Small intestine (tissue), 7 donors: ENCODE measurements around the gene RUNX2. TPM values are rescaled to one million over a fixed set of nuclear protein-coding genes. Genes with fewer than 3 reads are reported as not detected.

Experiments used
- DNase-seq, 2 donors: peaks; one replicate each; pipeline versions ENCODE4 v3.0.0 to v3.0.0-alpha.2; 2013
- FAIRE-seq: peaks from 2 replicates; lab custom pipeline; 2012; peaks lifted over from hg19 to GRCh38; lab: Jason Lieb, UNC
- H3K27ac ChIP-seq, 3 donors: one replicate each; pipeline ENCODE4 v1.5.1; 2013; ENCODE audit warnings: low read length in 2 of 3, mild to moderate bottlenecking in 2 of 3, control low read depth in 1 of 3, inconsistent platforms in 1 of 3, low read depth in 1 of 3, moderate library complexity in 1 of 3
- H3K27me3 ChIP-seq, 3 donors: one replicate each; pipeline ENCODE4 v1.6.1; 2013; ENCODE audit warnings: low read length in 3 of 3, inconsistent platforms in 1 of 3; ENCODE audit not compliant: control insufficient read depth in 3 of 3, insufficient read depth in 3 of 3
- H3K36me3 ChIP-seq, 3 donors: one replicate each; pipeline ENCODE4 v1.6.1; 2013; ENCODE audit warnings: low read length in 3 of 3, inconsistent platforms in 1 of 3, low read depth in 1 of 3, mild to moderate bottlenecking in 1 of 3, moderate library complexity in 1 of 3; ENCODE audit not compliant: control insufficient read depth in 3 of 3, insufficient read depth in 2 of 3
- H3K4me1 ChIP-seq, 3 donors: one replicate each; pipeline ENCODE4 v1.6.1; 2013; ENCODE audit warnings: low read length in 2 of 3, inconsistent platforms in 1 of 3, low read depth in 1 of 3, mild to moderate bottlenecking in 1 of 3, moderate library complexity in 1 of 3; ENCODE audit not compliant: control insufficient read depth in 3 of 3, insufficient read depth in 2 of 3
- H3K4me3 ChIP-seq, 3 donors: one replicate each; pipeline ENCODE4 v1.5.1; 2013; ENCODE audit warnings: low read length in 3 of 3, control low read depth in 1 of 3, inconsistent platforms in 1 of 3, low read depth in 1 of 3, mild to moderate bottlenecking in 1 of 3, moderate library complexity in 1 of 3
- H3K9me3 ChIP-seq, 2 donors: one replicate each; pipeline ENCODE4 v1.6.1; 2013; ENCODE audit warnings: low read depth in 1 of 2, low read length in 1 of 2; ENCODE audit not compliant: control insufficient read depth in 2 of 2, insufficient read depth in 1 of 2
- WGBS, 3 donors: extraction: QIAGEN DNeasy Blood & Tissue Kit; methylation state at CpG; one replicate each; pipeline ENCODE4 v1.1.7; 2013; 5-methylcytosine and 5-hydroxymethylcytosine counted together
- polyA plus RNA-seq, 4 donors: library from polyadenylated mRNA; stranded (reverse) in 3 of 4; unstranded in 1 of 4; fragments of 200-250 nt in 3 of 4; fragments of 120-200 nt in 1 of 4; gene quantifications; one replicate each; pipeline versions ENCODE4 v1.2.1 to v1.2.3, GENCODE V29; 2013
- donor health status: healthy with polysubstance abuse.
- donor health status: control.
- donor health status: control.
- donor health status: Bipolar disorder and iron deficiency.
- donor health status: healthy.

The RUNX2 gene
- polyA plus RNA-seq, 4 donors, result under 0.01 to 2.5 (median 0.94) TPM

DNA sequence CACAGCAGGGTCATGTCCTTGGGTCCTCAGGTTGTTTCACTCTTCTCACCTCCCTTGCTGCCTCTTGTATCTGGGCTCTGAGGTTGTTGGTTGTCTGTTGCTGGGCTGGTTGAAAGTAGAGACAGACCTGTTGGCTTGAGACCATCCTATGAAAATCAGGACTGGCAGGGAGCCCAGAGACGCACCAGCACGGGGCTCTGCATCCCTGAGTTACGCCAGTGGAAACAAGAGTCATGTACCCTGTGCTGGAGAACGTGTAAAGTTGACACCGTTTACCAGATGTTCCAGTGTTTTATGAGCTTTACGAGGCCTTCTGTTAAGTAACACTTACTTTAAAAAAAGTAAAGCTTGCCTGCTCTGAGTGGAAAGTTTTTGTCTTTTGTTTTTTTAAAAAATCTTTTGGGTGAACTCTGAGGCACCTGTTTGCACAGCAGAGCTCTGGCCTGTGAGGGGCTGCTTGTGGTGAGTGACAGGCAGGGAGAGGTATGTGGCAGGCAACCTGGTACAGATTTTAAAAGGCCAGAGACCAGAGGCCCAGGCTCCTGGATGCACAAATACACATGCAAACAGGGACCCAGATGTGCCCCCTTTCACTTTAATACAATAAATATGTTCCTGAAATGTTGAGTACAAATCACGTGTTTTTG is 309.6 kb downstream of the RUNX2 start:
- FAIRE-seq, result no peak
- Histone ChIP-seq H3K36me3 (no peaks in the 10 kb centered on the region), H3K4me3 (no peak overlapping the region), H3K27ac (no peak overlapping the region), H3K4me1 (no peaks in the 10 kb centered on the region), H3K9me3 (no peaks in the 10 kb centered on the region), H3K27me3 (no peaks in the 10 kb centered on the region)
- DNase-seq, result no peak
- 75 to 81% (median 79%) methylated on average over 7 of the region's 7 CpGs for WGBS, 3 donors

DNA sequence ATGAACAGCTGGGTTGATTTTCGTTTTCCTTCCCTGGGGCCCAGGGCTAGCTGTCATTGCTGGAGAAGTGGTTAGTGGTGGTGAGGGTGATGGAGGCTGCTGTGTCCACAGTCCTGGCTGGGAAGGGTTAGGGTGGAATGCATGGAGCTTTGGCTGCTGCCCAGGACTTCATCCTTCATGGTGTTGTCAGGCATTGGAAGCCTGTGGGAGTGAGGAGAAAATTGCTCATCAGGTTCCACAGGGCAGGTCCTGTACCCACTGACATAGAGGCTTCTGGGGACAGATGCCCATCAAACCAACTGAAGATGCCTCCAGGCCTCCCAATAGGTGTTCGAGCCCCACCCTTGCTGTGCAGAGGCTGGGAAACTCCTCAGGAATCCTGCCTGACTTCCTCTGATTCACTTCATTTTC is 312.0 kb downstream of the RUNX2 start:
- Histone ChIP-seq H3K27me3 (peaks cover 0 to 8% (median 0%) of the 10 kb centered on the region in 3 donors), H3K4me3 (no peak overlapping the region), H3K4me1 (no peaks in the 10 kb centered on the region), H3K36me3 (no peaks in the 10 kb centered on the region), H3K9me3 (no peaks in the 10 kb centered on the region), H3K27ac (no peak overlapping the region)
- DNase-seq, result no peak
- FAIRE-seq, result no peak
- WGBS, 3 donors, result 77 to 92% (median 80%) methylated on average over 2 of the region's 2 CpGs

DNA sequence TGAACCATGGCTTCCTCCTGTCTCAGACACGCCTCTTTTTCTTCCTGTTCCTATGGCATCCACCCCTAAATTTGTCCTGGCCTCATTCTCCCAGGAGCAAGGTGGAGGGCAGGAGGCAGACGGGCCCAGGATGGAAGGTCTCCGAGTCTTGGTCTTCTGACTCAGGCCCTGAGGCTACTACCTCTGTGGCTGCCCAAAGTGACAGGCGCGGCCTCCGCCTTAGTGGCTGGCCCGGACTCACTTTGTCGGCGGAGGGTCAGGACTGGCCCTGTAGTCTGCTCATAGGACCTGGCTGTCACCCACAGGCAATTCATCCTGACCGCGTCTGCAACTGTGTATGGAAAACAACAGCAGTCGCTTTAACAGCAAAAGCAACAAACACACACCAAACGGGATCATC is 312.7 kb downstream of the RUNX2 start:
- peaks cover 0 to 8% (median 0%) of the 10 kb centered on the region in 3 donors for H3K27me3 ChIP-seq
- 93 to 96% (median 94%) methylated on average over 13 of the region's 13 CpGs for WGBS, 3 donors
- no peak for FAIRE-seq
- no peak for DNase-seq
- H3K4me1 ChIP-seq, result no peaks in the 10 kb centered on the region
- H3K9me3 ChIP-seq, result no peaks in the 10 kb centered on the region
- no peak overlapping the region for H3K27ac ChIP-seq
- no peaks in the 10 kb centered on the region for H3K36me3 ChIP-seq
- H3K4me3 ChIP-seq, result no peak overlapping the region

- Histone ChIP-seq H3K4me1 (no peaks in the 10 kb centered on the region), H3K27ac (no peak overlapping the region)
- WGBS, 3 donors, result 92 to 94% (median 94%) methylated on average over 20 of the region's 20 CpGs
Observed at GRCh38 chr6:45642331-45643125, 314.4 kb downstream of the RUNX2 start.

DNA sequence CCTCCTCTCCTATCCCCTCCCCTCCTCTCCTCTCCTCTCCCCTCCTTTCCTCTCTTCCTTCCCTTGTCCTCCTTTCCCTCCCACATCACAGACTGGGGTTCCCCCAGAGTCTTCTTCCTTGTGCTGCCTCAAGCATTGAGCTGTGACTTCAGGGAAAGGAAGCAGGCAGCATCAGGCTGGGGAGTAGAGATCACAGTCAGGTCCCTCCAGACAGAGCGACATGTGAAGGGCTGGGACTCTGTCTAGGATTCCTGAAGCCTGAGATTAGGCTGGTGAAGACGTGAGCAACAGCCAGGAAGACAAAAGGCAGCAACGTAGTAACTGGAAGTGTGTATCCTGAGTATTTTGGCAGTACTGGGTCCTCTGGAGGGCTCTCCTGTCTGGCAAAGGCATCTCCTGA is 315.0 kb downstream of the RUNX2 start:
- DNase-seq, result no peak
- WGBS, 3 donors, result 61 to 72% (median 71%) methylated on average over 3 of the region's 3 CpGs
- Histone ChIP-seq H3K9me3 (no peaks in the 10 kb centered on the region), H3K36me3 (no peaks in the 10 kb centered on the region), H3K4me3 (no peak overlapping the region), H3K27me3 (peaks cover 0 to 8% (median 0%) of the 10 kb centered on the region in 3 donors), H3K4me1 (no peaks in the 10 kb centered on the region), H3K27ac (no peak overlapping the region)
- FAIRE-seq, result no peak

More at GRCh38 chr6:45642331-45643125, 314.4 kb downstream of the RUNX2 start:
- no peak for DNase-seq
- Histone ChIP-seq H3K9me3 (no peaks in the 10 kb centered on the region), H3K4me3 (no peak overlapping the region), H3K27me3 (peaks cover 0 to 8% (median 0%) of the 10 kb centered on the region in 3 donors), H3K36me3 (no peaks in the 10 kb centered on the region)
- no peak for FAIRE-seq

- no peaks in the 10 kb centered on the region for H3K36me3 ChIP-seq
- no peaks in the 10 kb centered on the region for H3K4me1 ChIP-seq
- H3K4me3 ChIP-seq, result no peak overlapping the region
- no peaks in the 10 kb centered on the region for H3K9me3 ChIP-seq
- FAIRE-seq (no peak), DNase-seq (no peak)
- no peak overlapping the region for H3K27ac ChIP-seq
- H3K27me3 ChIP-seq, result peaks cover 0 to 8% (median 0%) of the 10 kb centered on the region in 3 donors
Observed at GRCh38 chr6:45644720-45645119, 316.6 kb downstream of the RUNX2 start.

- 66 to 74% (median 73%) methylated on average over 3 of the region's 3 CpGs for WGBS, 3 donors
- H3K4me3 ChIP-seq, result no peak overlapping the region
- no peak overlapping the region for H3K27ac ChIP-seq
- FAIRE-seq, result no peak
- DNase-seq, result no peak
- H3K4me1 ChIP-seq, result no peaks in the 10 kb centered on the region
- no peaks in the 10 kb centered on the region for H3K36me3 ChIP-seq
- no peaks in the 10 kb centered on the region for H3K9me3 ChIP-seq
- H3K27me3 ChIP-seq, result peaks cover 0 to 8% (median 0%) of the 10 kb centered on the region in 3 donors
Observed at GRCh38 chr6:45645302-45645701, 317.2 kb downstream of the RUNX2 start.

GRCh38 chr6:45647341-45648261 is 319.5 kb downstream of the RUNX2 start:
- H3K27ac ChIP-seq, result no peak overlapping the region
- no peaks in the 10 kb centered on the region for H3K9me3 ChIP-seq
- FAIRE-seq (no peak), DNase-seq (no peak)
- H3K36me3 ChIP-seq, result no peaks in the 10 kb centered on the region
- H3K4me1 ChIP-seq, result no peaks in the 10 kb centered on the region
- 73 to 85% (median 81%) methylated on average over 7 of the region's 7 CpGs for WGBS, 3 donors
- H3K4me3 ChIP-seq, result no peak overlapping the region
- peaks cover 0 to 10% (median 0%) of the 10 kb centered on the region in 3 donors for H3K27me3 ChIP-seq
